ENCODE measurements around the gene GPR160. TPM values are rescaled to one million over a fixed set of nuclear protein-coding genes. Genes with fewer than 3 reads are reported as not detected.
"Not testable (repeated sequence)": the region's sequence is repeated elsewhere in the genome, so short reads cannot be mapped to it uniquely, and the experiment has no call there.

Gene GPR160
- total and polyA plus RNA-seq, 7 donors: 0.42 to 1.2 (median 0.81) TPM

GRCh38 chr3:170108955-170109354 is 71.2 kb downstream of the GPR160 start:
- intact Hi-C loops (cut with DNase I): loop anchor here in 1 of 2 donors (10.0 kb wide), 2 partner anchors 66 to 314 kb away; no protein-coding TSS in a partner anchor
- DNase-seq: no peak
- H3K4me1 ChIP-seq: no peaks in the 10 kb centered on the region
- H3K9me3 ChIP-seq: no peaks in the 10 kb centered on the region
- no peak overlapping the region for H3K27ac ChIP-seq
- no peaks in the 10 kb centered on the region for H3K27me3 ChIP-seq (ENCODE audit: insufficient read depth in 3 of 3, low read length in 2 of 3)
- TF ChIP-seq CTCF (IDR thresholded peaks at IDR 0.05): no peak
- peaks cover 0 to 88% of the 10 kb centered on the region in 2 donors for H3K36me3 ChIP-seq (ENCODE audit: insufficient read depth in 1 of 2, low read depth in 1 of 2)
- WGBS, 3 donors: 81 to 86% (median 86%) methylated on average over 3 of the region's 3 CpGs
- H3K4me3 ChIP-seq: no peak overlapping the region
- ATAC-seq: no peak

- Histone ChIP-seq H3K9me3 (no peaks in the 10 kb centered on the region), H3K27ac (no peak overlapping the region), H3K27me3 (ENCODE audit: insufficient read depth in 3 of 3, low read length in 2 of 3) (no peaks in the 10 kb centered on the region), H3K4me1 (no peaks in the 10 kb centered on the region), H3K36me3 (ENCODE audit: insufficient read depth in 1 of 2, low read depth in 1 of 2) (peaks cover 0 to 83% of the 10 kb centered on the region in 2 donors), H3K4me3 (no peak overlapping the region)
- intact Hi-C loops (cut with DNase I): loop anchor here (10.0 kb wide), 3 partner anchors 65 to 315 kb away; no protein-coding TSS in a partner anchor
- ATAC-seq (no peak), DNase-seq (no peak)
- WGBS, 3 donors: 83 to 93% (median 91%) methylated on average over 2 of the region's 2 CpGs
- TF ChIP-seq CTCF (IDR thresholded peaks at IDR 0.05): no peak
These were observed 71.9 kb downstream of the GPR160 start for GRCh38 chr3:170109579-170110293.

- no peak for ATAC-seq
- H3K9me3 ChIP-seq: no peaks in the 10 kb centered on the region
- H3K36me3 ChIP-seq (ENCODE audit: insufficient read depth in 1 of 2, low read depth in 1 of 2): peaks cover 2 to 81% of the 10 kb centered on the region in 2 donors
- H3K4me1 ChIP-seq: no peaks in the 10 kb centered on the region
- no peak overlapping the region for H3K4me3 ChIP-seq
- H3K27ac ChIP-seq: no peak overlapping the region
- TF ChIP-seq CTCF (IDR thresholded peaks at IDR 0.05): no peak
- no peak for DNase-seq
- 81 to 90% (median 85%) methylated on average over 9 of the region's 9 CpGs for WGBS, 3 donors
- no peaks in the 10 kb centered on the region for H3K27me3 ChIP-seq (ENCODE audit: insufficient read depth in 3 of 3, low read length in 2 of 3)
- intact Hi-C loops (cut with DNase I): loop anchor here in 1 of 2 donors (10.0 kb wide), 1 partner anchor 126 kb away; no protein-coding TSS in a partner anchor
These were observed 73.5 kb downstream of the GPR160 start for GRCh38 chr3:170111147-170111771.

- not testable (repeated sequence) for H3K27me3 ChIP-seq (ENCODE audit: insufficient read depth in 3 of 3, low read length in 2 of 3); H3K4me1 ChIP-seq; ATAC-seq; DNase-seq; H3K4me3 ChIP-seq; H3K27ac ChIP-seq; H3K9me3 ChIP-seq
- intact Hi-C loops (cut with DNase I): loop anchor here in 1 of 2 donors (10.0 kb wide), 1 partner anchor 129 kb away; no protein-coding TSS in a partner anchor
- 87 to 99% (median 98%) methylated on average over 8 of the region's 8 CpGs for WGBS, 3 donors
- peaks cover 8 to 86% of the 10 kb centered on the region in 2 donors for H3K36me3 ChIP-seq (ENCODE audit: insufficient read depth in 1 of 2, low read depth in 1 of 2)
These were observed 76.4 kb downstream of the GPR160 start for GRCh38 chr3:170114165-170114564.

- intact Hi-C loops (cut with DNase I): loop anchor here in 1 of 2 donors (5.0 to 10.0 kb wide), 2 partner anchors 50 to 132 kb away; no protein-coding TSS in a partner anchor
- no peak for DNase-seq
- peaks cover 10 to 90% of the 10 kb centered on the region in 2 donors for H3K36me3 ChIP-seq (ENCODE audit: insufficient read depth in 1 of 2, low read depth in 1 of 2)
- no peak overlapping the region for H3K4me3 ChIP-seq
- no peak for TF ChIP-seq CTCF (IDR thresholded peaks at IDR 0.05)
- H3K9me3 ChIP-seq: no peaks in the 10 kb centered on the region
- H3K27ac ChIP-seq: no peak overlapping the region
- no peaks in the 10 kb centered on the region for H3K27me3 ChIP-seq (ENCODE audit: insufficient read depth in 3 of 3, low read length in 2 of 3)
- H3K4me1 ChIP-seq: no peaks in the 10 kb centered on the region
- no peak for ATAC-seq
These were observed 79.3 kb downstream of the GPR160 start for GRCh38 chr3:170117134-170117533.
